OCI-LY7 (cell line): ENCODE results near the gene PAWR. TPM values are rescaled to one million over a fixed set of nuclear protein-coding genes. Genes with fewer than 3 reads are reported as not detected.

Experiments used
- BruUV-seq: library from RNA; stranded (reverse); fragments of 400-500 nt; replicated peaks from 2 replicates; lab custom pipeline; 2021; lab: Mats Ljungman, UMichigan
- CTCF ChIA-PET: fragments of 300-600 bp; sonication (Branson Sonifier 250); formaldehyde crosslinking; loops from one replicate; lab custom pipeline; 2022; ENCODE audit warnings: antibody characterized with exemption; ENCODE audit not compliant: unreplicated experiment; lab: Charles Lee
- POLR2A ChIA-PET: fragments of 300-600 bp; sonication (Branson Sonifier 250); formaldehyde crosslinking; loops from one replicate; lab custom pipeline; 2022; ENCODE audit warnings: antibody characterized with exemption; lab: Charles Lee
- DNase-seq: peaks from one replicate; pipeline ENCODE4 v3.0.0-alpha.2; 2015; ENCODE audit warnings: low spot score
- H2AFZ ChIP-seq: fragments of 200-600 bp; sonication (generic), shearing (Covaris generic); 2 replicates; pipeline ENCODE4 v1.6.1; 2014; ENCODE audit warnings: mild to moderate bottlenecking, antibody characterized with exemption, low read length, moderate library complexity
- H3K27ac ChIP-seq: fragments of 200-600 bp; sonication (generic); 2 replicates; pipeline ENCODE4 v1.5.1; 2014; ENCODE audit warnings: mixed run types, low read depth, mild to moderate bottlenecking, moderate library complexity, low read length, inconsistent platforms; ENCODE audit not compliant: poor library complexity, severe bottlenecking
- H3K36me3 ChIP-seq: fragments of 200-600 bp; sonication (generic); 2 replicates; pipeline ENCODE4 v1.6.1; 2014; ENCODE audit warnings: mild to moderate bottlenecking, antibody characterized with exemption, low read length, moderate library complexity, mixed read lengths; ENCODE audit not compliant: insufficient read depth
- H3K4me1 ChIP-seq: fragments of 200-600 bp; sonication (generic); 2 replicates; pipeline ENCODE4 v1.5.1; 2014; ENCODE audit warnings: mild to moderate bottlenecking, low read length; ENCODE audit not compliant: insufficient read depth, poor library complexity, severe bottlenecking
- H3K4me2 ChIP-seq: fragments of 200-600 bp; sonication (generic); 2 replicates; pipeline ENCODE4 v1.6.1; 2014; ENCODE audit warnings: mild to moderate bottlenecking, low read length
- H3K4me3 ChIP-seq: fragments of 200-600 bp; sonication (generic); 2 replicates; pipeline ENCODE4 v1.5.1; 2014; ENCODE audit warnings: mild to moderate bottlenecking, low read depth, low read length; ENCODE audit not compliant: poor library complexity, severe bottlenecking
- H3K79me2 ChIP-seq: fragments of 200-600 bp; sonication (generic); 2 replicates; pipeline ENCODE4 v1.6.1; 2016; ENCODE audit warnings: low read depth, mild to moderate bottlenecking, low read length, moderate library complexity, mixed read lengths; ENCODE audit not compliant: insufficient read depth
- H3K9me2 ChIP-seq: fragments of 200-600 bp; sonication (generic); 2 replicates; pipeline ENCODE4 v1.6.1; 2016; ENCODE audit warnings: mild to moderate bottlenecking, low read length, mixed read lengths; ENCODE audit not compliant: insufficient read depth
- H3K9me3 ChIP-seq: fragments of 200-600 bp; sonication (generic); 2 replicates; pipeline ENCODE4 v1.6.1; 2014; ENCODE audit warnings: mild to moderate bottlenecking, mixed run types, low read length, mixed read lengths
- H4K20me1 ChIP-seq: fragments of 200-600 bp; sonication (generic); 2 replicates; pipeline ENCODE4 v1.6.1; 2014; ENCODE audit warnings: mild to moderate bottlenecking, antibody characterized with exemption, low read length, moderate library complexity, mixed read lengths; ENCODE audit not compliant: insufficient read depth
- CTCF ChIP-seq: fragments of 200-600 bp; sonication (generic); conservative IDR thresholded peaks from 2 replicates; pipeline ENCODE4 v1.5.1; 2014; ENCODE audit warnings: mild to moderate bottlenecking, antibody characterized with exemption, low read length, moderate library complexity, mixed read lengths
- EZH2phosphoT487 ChIP-seq: fragments of 200-600 bp; sonication (generic); IDR thresholded peaks from 2 replicates; pipeline ENCODE4 v1.6.1; 2018; ENCODE audit warnings: low read depth, borderline replicate concordance, mild to moderate bottlenecking, mixed run types, antibody characterized with exemption, low read length, moderate library complexity, mixed read lengths
- intact Hi-C: fragments of 100-400 bp; cut with micrococcal nuclease; formaldehyde crosslinking; loops from one replicate; pipeline ENCODE4 v1.10.0; 2022; ENCODE audit not compliant: unreplicated experiment
- total RNA-seq, 2 experiments: library from RNA; depleted of rRNA in 1 of 2; stranded (reverse); fragments of >200 nt in 1 of 2; shearing (Covaris generic) in 1 of 2; gene quantifications; 2 replicates each; pipeline ENCODE4 v1.2.3, GENCODE V29; 2014 to 2022

Gene PAWR
- total RNA-seq, 2 experiments from 2014 or later, result 107 to 186 TPM

- Histone ChIP-seq H3K36me3 (peaks cover 25% of the 10 kb centered on the region), H3K9me3 (no peaks in the 10 kb centered on the region), H3K4me2 (no peak overlapping the region), H2AFZ (no peak overlapping the region), H3K9me2 (no peaks in the 10 kb centered on the region), H3K4me3 (no peak overlapping the region), H3K4me1 (no peaks in the 10 kb centered on the region), H4K20me1 (no peaks in the 10 kb centered on the region), H3K79me2 (no peaks in the 10 kb centered on the region), H3K27ac (no peak overlapping the region)
- DNase-seq, result no peak
- intact Hi-C loops, result loop anchor here (2.0 kb wide), 1 partner anchor 141 kb away; the partner anchor contains the start of gene PAWR
- no peak for TF ChIP-seq EZH2phosphoT487
- no peak for TF ChIP-seq CTCF
- BruUV-seq, result TSS peak; percentile 42
- ChIA-PET POLR2A (no interaction called here), CTCF (no interaction called here)
Measured at GRCh38 chr12:79549531-79550271, 141.1 kb downstream of the PAWR start.

- Histone ChIP-seq H3K79me2 (no peaks in the 10 kb centered on the region), H3K36me3 (peaks cover 13% of the 10 kb centered on the region), H2AFZ (no peak overlapping the region), H3K27ac (no peak overlapping the region), H3K9me2 (no peaks in the 10 kb centered on the region), H4K20me1 (no peaks in the 10 kb centered on the region), H3K4me2 (no peak overlapping the region), H3K4me3 (no peak overlapping the region), H3K9me3 (no peaks in the 10 kb centered on the region), H3K4me1 (no peaks in the 10 kb centered on the region)
- intact Hi-C loops, result loop anchor here (1.0 to 2.0 kb wide), 2 partner anchors 142 to 190 kb away; partner anchors contain the start of gene PAWR
- CTCF ChIA-PET, result no interaction called here
- no TSS peak for BruUV-seq
- POLR2A ChIA-PET, result interaction anchor here (0.6 to 1.7 kb wide), 2 partner anchors 142 to 491 kb away, joined by 4 read pairs; partner anchors contain the start of gene PAWR
- no peak for DNase-seq
- TF ChIP-seq CTCF (no peak), EZH2phosphoT487 (no peak)
Measured at GRCh38 chr12:79548610-79548924, 142.2 kb downstream of the PAWR start.
